Hepatocyte (in vitro differentiated cells): ENCODE data around the gene OSBPL10.

Source experiments
- EZH2 ChIP-seq: fragments of 200-600 bp; sonication (generic); IDR thresholded peaks from 2 replicates; pipeline ENCODE4 v1.6.1; 2016; ENCODE audit warnings: antibody characterized with exemption, mild to moderate bottlenecking, borderline replicate concordance
- EZH2phosphoT487 ChIP-seq: fragments of 200-600 bp; sonication (generic); IDR thresholded peaks from one replicate; pipeline ENCODE4 v1.6.1; 2018; ENCODE audit warnings: antibody characterized with exemption, mild to moderate bottlenecking, low read depth, moderate library complexity; ENCODE audit not compliant: unreplicated experiment, severe bottlenecking
- TF ChIP-seq, protein P1 (sequence below): fragments of 200-600 bp; sonication (generic); IDR thresholded peaks from 2 replicates; pipeline ENCODE4 v1.5.1; 2016; ENCODE audit warnings: antibody characterized with exemption, mild to moderate bottlenecking; ENCODE audit not compliant: poor library complexity

DNA sequence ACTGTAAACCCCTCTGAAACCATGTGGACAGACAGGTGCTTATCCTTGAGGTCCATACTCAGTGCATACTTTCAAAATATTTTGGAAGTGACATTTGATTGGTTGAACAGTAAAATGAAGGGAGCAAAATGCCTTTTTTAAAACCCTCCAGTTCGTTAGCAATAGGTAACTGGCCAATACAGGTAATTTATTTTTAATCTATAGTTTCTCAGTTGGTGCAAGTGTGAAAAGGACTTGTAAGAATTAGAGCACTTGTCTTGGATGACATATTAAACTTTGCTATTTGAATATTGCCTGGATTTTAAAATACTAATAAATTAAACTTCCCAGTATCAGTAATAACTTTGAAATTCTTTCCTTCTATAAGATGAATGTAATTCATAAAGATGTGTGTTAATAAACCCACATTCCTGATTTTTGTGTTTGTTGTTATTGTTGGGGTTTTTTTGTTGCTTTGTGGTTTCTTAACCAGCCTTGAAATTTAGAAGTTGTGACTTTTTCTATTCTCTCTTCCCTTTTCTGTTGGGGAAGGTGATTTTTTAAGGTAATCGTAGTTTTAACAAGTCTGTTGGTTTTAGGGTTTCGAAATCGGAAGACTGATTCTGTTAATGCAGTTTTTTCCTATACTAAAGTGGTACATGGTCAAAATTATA is 358.3 kb downstream of the OSBPL10 start:
- TF ChIP-seq, protein P1, sequence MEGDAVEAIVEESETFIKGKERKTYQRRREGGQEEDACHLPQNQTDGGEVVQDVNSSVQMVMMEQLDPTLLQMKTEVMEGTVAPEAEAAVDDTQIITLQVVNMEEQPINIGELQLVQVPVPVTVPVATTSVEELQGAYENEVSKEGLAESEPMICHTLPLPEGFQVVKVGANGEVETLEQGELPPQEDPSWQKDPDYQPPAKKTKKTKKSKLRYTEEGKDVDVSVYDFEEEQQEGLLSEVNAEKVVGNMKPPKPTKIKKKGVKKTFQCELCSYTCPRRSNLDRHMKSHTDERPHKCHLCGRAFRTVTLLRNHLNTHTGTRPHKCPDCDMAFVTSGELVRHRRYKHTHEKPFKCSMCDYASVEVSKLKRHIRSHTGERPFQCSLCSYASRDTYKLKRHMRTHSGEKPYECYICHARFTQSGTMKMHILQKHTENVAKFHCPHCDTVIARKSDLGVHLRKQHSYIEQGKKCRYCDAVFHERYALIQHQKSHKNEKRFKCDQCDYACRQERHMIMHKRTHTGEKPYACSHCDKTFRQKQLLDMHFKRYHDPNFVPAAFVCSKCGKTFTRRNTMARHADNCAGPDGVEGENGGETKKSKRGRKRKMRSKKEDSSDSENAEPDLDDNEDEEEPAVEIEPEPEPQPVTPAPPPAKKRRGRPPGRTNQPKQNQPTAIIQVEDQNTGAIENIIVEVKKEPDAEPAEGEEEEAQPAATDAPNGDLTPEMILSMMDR, result no peak
- TF ChIP-seq EZH2phosphoT487 (no peak), EZH2 (no peak)
